Measurements from ENCODE around the gene MFN2.
A peak's percentile ranks its signal among the peaks of the same experiment; 100 is the strongest.
"Not testable (repeated sequence)": the region's sequence is repeated elsewhere in the genome, so short reads cannot be mapped to it uniquely, and the experiment has no call there.

Gene MFN2

DNA sequence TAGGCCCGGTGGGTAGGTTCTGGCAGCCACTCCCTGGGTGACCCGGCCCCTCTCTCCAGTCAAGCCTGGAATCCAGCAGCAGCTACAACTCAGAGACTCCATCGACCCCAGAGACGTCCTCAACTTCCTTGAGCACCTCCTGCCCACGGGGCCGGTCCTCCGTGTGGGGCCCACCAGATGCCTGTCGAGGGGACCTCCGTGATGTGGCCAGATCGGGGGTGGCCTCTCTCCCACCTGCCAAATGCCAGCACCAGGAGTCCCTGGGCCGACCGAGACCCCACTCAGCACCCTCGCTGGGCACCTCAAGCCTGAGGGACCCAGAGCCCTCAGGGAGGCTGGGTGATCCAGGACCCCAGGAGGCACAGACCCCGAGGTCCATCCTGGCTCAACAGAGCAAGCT, 41.8 kb downstream of the MFN2 start:
- DNase-seq (ENCODE audit: low spot score), result no peak

DNA sequence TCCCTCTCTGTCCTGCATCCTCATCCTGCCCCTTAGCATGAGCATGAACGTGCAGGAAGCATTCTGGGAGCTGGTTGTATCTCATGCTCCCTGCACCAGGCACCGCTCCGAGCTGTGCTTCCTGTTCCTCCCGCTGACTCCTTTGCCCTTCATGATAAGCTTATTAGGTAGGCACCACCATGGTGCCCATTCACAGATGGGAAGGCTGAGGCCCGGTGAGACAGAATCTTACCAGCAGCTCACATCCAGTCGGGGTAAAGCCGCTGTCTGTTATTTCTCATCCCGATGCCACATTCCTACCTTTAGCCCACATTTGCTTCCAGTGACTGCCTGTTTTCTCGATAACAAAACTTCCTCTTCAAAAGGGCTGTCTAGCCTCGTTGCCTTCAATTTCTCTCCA, 46.3 kb downstream of the MFN2 start:
- no peak for DNase-seq (ENCODE audit: low spot score)

DNA sequence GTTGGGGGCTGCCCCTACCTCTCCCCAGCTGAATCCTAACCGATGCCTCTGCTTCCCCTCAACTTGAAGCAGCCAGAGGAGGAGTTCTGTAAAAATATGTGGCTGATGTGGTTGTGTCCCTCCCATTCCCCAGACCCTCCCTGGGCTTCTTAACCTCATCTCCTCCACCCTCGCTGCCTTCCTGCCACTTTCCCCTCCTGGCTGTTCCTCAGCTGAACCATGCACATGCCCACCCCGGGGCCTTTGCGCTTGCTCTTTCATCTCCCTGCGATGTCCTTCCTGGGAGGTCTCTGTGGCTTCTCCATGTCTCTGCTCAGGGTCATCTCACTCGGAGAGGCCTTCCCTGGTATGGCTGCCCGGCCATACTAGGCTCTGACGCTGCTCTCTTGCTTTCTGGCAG, 48.0 kb downstream of the MFN2 start:
- no peak for DNase-seq (ENCODE audit: low spot score)

DNA sequence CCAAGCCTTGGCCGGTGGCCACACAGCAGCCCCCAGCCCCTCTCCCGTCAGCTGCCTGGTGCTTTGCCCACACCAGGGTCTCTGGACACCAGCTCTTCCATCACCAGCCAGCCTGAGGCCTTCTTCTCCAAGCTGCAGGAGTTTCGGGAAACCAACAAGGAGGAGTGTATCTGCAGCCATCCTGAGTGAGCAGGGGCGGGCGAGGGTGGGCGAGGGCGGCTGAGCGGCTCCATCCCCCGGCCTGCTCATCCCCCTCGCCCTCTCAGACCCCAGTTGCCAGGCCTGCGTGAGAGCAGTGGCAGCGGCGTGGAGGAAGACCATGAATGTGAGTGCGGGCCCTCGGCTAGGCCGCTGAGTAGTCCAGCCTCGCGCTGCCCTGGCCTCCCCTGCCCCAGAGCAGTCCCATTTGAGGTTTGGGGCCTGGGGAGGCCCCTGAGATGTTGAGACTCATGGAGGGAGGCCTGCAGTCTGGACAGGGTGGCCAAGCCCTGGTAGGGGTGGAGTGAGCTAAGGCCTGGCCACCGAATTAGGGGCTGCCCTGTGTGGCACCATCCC, 48.8 kb downstream of the MFN2 start:
- no peak for DNase-seq (ENCODE audit: low spot score)

DNA sequence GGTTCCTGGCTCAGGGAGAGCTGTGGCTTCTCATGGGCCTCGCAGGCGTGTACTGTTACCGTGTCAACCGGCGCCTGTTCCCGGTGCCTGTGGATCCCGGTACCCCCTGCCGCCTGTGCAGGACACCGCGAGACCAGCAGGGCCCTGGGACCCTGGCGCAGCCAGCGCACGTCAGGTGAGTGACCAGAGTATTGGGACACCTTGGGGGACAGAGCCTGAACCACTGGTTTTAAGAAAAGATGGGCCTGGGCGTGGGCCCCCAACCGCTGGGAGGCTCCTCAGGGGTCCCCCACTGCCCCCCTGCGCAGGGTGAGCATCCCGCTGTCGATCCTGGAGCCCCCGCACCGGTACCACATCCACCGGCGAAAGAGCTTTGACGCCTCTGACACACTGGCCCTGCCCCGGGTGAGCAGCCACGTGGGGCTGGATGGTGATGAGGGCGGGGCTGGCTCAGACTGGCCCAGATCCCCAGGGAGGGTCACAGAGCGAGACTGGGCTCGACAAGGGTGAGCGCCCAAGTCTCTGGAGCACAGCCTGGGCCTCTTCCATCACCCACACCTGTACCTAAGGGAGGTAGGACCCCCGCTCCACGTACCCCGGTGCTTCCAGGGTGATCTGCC, 49.6 kb downstream of the MFN2 start:
- no peak for DNase-seq (ENCODE audit: low spot score)

DNA sequence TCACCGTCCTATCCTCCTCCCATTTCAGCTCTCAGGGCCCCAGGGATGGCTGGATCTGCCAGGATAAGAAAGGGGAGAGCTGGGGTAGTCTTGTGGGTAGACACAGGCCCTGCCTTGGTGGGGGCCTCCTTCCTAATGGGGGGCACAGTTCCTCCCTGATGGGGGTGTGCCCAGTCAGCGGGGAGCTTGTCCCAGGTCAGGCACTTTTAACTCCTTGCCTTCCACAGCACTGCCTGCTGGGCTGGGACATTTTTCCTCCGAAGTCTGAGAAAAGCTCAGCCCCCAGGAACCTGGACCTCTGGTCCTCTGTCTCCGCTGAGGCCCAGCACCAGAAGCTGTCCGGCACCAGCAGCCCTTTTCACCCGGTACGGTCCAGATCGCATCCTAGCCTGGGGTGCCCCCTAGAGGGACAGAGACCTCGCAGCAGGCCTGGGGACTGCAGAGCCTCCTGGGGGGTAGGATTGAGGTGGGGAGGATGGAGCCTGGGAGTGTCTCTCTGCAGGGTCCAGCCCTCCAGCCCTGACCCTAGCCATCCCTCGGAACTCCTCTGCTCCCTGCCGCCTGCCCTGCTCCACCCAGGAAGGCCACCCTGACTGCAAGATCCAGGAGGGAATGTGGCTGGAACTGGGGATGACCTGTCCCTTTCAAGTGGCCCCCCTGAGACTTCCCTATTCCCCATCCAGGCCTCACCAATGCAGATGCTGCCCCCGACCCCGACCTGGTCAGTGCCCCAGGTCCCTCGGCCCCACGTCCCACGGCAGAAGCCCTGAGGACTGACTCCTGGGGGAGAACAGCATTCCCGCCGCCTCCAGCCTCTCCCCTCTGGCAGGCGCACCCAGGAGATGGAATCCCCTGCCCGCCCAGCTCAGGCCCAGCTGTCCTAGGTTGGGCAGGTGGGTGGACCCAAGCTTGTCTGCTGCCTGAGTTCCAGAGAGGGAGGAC, 51.1 kb downstream of the MFN2 start:
- DNase-seq (ENCODE audit: low spot score), result no peak

DNA sequence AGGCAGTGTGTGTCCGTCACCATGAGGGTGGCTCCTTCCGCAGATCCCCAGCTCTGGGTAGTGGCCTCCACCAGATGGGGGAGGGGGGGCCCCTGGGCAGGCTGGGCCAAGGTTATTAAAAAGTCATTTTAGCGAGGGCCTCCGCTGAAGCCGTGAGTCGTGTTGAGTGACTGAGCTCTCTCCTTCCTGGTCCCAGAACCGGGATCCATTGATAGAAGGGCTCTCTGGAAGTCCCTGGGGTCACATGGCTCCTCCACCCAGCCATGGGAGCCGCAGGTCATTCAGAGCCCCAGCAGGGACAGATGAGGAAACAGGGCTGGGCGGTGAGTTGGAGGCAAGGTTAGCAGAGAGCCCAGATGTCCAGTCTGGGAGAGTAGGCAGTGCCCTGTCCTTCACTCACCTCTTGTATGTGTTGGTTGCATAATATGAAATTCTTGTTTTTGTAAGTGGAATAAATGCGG, 51.9 kb downstream of the MFN2 start:
- no peak for DNase-seq (ENCODE audit: low spot score)

DNA sequence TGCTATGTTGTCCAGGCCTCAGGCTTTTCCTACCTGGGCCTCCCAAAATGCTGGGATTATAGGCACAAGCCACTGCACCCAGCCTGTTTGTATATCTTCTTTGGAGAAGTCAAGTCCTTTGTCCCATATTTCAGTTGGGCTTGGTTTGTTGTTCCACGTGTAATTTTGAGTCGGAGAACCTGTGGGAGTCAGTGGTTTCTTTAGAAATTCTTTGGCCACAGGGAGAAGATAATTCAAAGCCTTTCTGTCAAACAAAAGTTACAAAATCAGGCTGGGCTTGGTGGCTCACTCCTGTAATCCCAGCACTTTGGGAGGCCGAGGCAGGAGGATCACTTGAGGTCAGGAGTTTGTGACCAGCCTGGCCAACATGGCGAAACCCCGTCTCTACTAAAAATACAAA, 53.2 kb downstream of the MFN2 start:
- not testable (repeated sequence) for DNase-seq (ENCODE audit: low spot score)

DNA sequence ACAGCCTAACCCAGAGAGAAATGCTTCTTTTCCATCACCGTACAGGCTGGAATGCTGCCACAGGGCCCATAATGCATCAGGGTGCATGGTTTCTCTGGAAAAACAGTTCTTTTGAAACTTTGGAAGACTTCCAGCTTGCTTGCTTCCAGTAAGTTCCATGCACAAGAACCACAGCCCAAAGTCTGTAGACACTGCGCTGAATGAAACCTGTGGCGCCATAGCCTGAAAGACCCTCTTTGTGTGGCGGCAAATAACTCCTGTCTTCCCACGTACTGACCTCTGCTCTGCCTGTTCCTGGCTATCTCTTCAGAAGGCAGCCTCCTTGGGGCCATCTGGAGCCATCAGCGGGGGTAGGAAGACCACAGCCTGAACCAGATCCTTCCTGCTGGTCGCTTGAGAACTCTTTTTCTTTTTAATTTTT, 54.1 kb downstream of the MFN2 start:
- DNase-seq (ENCODE audit: low spot score), result no peak

DNA sequence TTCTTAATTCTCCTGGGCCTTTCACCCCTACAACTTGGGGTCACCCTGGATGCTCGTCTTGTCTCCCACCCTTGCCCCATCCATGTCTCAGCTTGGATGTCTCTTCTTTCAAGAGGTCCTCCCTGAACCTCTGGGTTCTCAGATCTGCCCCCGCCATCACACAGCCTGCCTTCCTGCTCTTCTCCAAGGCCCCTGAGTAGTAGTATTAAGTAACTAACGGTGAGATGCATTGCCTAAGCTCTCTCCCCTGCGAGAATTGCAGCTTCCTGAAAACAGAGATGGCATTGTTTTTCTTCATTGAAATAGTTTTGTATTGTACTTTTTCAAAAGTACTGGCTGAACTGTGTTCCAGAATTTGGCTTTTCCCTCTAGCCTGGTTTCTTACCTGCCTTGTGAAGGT, 55.1 kb downstream of the MFN2 start:
- DNase-seq (ENCODE audit: low spot score), result no peak

DNA sequence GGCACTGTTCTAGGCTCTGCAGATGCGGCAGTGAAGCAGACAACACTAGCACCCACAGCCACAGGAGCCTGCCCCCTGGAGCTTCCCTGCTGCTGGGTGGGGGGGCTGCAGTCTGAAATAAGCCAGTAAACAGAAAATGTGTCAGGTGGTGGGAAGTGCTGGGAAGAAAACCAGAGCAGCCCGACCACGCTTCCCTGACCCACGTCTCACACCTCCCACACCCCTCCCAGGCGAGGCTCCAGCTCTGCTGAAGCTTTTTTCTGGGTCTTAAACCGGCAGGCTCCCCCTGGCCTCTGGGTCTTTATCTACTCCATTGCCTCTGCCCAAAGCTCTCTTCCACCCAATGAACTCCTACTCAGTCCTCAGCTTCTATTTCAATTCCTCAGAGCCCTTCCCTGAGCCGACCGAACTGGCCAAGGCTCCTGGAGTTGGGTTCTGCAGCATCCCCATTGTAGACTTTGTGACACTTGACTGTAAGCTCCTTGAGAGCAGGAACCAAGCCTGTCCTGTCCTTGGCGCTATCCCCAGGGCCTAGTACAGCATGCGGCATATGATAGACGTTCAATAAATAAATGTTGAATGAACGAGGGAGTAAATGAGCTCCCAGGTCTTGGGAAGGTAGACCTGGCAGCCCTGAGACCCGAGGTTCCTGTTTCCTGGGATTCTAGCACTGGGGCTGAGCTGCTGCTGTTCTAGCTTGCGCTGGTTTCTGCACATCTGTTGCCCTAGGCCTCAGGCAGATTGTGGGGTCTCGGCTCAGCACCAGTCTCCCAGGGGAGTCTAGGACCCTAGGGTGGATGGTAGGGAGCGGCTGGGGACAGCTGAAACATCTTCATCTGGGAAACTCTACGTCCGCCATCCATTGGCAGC, 57.5 kb downstream of the MFN2 start:
- DNase-seq (ENCODE audit: low spot score), result no peak

DNA sequence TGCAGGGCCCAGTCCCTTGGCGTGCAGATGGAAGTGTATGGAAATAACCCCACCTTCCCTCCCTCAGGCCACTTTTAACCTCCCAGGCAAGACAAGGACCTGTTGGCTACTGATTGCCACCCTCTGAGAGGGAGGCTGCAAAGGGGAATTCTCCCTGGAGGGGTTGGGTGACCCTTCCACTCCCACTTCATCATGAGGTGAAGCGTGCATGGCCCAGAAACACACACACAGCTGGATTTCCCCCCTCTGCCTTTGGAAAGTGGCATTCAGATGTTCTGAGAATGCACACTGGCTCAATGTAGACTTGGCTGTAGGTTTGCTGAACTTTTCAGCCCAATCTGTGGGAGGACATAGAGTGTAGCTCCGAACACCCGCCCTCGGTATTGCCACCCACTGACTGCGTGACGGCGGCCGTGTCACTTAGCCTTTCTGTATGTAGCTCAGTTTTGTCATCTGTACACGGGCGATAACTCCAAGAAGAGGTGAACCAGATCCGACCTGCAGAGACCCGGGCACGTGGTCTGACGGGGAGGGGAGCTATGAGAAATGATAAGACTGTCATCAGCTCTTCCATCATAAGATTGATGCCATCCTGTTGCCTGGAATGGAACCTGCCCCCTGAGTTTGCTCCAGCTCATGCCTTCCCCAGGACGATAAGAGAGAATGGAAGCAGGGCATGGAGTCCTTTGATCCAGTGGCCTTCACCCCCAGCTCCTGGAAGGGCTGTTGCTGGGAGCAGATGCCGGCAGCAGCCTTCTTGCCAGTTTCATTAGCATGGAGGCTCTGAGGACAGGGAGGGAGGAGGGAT, 58.3 kb downstream of the MFN2 start:
- peak; percentile 56 for DNase-seq (ENCODE audit: low spot score)

DNA sequence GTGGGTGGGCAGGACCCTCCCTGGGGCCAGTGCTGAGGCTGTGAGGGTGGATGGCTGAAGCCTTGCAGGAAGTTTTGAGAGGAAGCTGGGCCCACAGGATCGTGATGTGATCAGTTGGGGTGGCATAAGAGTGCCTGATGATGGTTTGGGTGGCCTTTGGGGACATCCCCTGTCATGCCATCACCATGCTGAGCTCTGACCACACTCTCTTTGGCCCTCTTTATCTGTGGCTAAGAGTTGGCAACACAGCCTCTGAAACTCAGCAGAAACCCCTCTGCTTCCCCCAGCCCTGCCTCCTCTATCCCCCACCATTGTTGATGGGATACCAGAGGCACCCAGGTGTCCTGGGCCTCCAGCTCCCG, 58.9 kb downstream of the MFN2 start:
- DNase-seq (ENCODE audit: low spot score), result no peak

DNA sequence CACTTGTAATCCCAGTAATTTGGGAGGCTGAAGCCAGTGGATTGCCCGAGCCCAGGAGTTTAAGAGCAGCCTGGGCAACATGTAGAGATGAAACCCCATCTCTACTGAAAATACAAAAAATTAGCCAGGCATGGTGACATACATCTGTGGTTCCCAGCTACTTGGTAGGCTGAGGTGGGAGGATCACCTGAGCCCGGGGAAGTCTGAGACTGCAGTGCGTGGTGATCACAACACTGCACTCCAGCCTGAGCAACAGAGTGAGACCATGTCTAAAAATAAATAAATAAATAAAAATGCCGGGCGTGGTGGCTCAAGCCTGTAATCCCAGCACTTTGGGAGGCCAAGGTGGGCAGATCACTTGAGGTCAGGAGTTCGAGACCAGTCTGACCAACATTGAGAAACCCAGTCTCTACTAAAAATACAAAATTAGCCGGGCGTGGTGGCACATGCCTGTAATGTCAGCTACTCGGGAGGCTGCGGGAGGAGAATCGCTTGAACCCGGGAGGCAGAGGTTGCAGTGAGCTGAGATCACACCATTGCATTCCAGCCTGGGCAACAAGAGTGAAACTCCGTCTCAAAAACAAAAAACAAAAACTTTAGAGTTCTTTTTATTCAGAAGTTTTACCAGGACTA, 59.7 kb downstream of the MFN2 start:
- DNase-seq (ENCODE audit: low spot score), result not testable (repeated sequence)

DNA sequence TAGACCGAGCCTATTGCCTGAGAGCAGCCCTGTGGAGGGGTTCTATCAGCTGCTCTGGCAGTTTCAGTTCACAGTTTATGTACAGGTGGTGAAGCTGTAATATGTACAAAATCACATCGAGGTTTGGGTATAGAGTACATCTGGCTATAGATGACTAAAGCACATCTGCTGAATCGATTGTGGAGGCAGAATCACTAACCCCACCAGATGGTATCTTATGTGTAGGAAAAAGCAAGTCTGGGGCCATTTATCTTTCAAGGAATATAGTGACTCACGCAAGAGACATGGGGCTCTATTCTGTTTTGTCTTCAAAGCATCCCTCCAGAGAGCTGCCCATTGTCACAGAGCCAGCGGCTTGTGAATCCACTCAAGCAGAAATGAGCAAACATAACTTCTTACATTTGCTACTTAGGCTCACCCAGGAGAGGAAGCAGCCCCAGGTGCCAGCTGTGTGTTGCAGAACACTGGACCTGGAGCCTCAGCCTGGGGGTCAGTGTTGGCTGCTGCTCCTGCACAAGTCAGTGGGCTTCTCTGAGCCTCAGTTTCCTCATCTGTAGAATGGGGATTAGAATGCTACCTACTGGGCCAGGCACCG, 60.3 kb downstream of the MFN2 start:
- DNase-seq (ENCODE audit: low spot score), result no peak

DNA sequence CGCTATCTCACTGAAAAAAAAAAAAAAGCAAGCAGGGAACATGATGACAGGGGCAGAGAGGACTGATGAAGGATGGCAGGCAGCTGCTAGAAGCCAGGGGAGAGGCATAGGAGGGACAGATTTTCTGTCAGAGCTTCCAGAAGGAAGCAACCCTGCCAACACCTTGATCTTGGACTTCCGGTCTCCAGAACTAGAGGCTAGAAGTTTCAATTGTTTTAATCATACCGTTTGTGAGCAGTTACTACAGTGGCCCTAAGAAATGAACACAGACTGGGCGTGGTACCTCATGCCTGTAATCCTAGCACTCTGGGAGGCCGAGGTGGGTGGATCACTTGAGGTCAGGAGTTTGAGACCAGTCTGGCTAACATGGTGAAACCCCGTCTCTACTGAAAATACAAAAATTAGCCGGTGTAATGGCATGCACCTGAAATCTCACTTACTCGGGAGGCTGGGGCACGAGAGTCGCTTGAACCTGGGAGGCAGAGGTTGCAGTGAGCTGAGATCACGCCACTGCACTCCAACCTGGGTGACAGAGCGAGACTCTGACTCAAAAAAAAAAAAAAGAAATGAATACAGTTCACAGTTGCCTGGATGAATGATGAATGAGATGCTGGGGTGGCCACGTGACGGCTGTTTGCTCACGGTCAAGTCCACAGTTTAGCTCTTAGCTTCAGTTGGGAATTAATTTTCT, 64.1 kb downstream of the MFN2 start:
- not testable (repeated sequence) for DNase-seq (ENCODE audit: low spot score)

DNA sequence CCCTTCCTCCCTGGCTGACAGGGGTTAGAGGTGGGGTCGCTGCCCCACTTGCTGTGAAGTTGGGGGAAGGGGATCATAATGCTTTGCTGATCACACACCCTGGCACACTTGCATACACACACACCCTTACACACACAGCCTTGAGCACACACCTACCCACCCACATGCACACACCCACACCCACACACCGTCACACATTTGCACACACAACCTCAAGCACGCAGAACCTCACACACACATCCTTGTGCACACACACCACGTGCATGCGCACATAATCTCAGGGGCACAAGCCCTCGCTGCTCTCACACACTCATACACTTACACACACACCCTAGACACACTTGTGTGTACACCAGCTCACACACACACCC, 66.5 kb downstream of the MFN2 start:
- DNase-seq (ENCODE audit: low spot score), result no peak

DNA sequence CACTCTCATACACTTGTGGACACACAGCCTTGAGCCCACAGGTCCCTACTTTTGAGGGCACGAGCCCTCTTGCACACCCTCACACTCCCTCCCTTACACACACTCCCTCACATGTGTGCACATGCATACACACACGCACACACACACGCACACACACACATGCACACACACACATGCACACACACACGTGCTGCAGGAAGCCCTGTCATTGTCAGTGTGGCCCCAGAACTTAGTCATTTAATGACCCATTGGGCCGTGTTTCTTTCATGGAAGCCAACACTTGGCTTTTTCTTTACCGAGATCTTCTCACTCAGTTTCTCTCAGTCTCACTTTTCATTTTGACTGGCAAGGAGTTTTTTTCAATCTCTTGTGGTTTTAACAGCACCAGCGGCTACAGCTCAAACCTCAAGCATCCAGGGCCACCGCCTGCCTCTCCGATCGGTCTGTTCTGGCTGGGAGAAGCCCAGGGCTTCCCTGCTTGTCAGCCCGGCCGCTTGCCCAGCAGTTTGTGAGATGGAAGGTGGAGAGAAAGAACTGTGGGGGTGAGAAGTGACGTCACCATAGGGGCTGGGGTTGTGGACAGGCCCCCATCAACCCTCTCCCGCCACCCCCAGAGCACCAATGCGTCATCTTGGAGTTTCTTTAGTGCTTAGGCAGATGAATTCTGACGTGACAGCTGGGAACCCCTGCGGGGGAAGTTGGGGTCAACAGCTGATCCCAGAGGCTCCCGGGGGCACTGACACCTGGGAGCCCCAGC, 67.1 kb downstream of the MFN2 start:
- DNase-seq (ENCODE audit: low spot score), result no peak

DNA sequence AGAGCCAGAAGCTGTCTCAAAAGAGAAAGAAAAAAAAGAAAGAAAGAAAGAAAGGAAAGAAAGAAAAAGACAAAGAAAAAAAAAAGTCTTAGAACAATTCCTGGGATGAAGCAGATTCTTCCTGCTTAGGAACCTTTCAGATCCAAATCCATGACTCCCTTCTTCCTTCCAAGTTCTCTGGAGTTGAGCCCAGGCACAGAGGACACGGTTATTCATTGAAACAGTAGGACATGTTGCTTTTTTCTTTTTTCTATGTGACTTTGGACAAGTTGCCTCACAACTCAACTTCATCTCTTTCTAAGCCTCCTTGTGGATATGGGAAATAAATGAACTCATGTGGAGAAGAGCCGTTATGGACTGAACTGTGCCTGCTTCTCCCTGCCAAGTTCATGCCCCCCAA, 68.1 kb downstream of the MFN2 start:
- no peak for DNase-seq (ENCODE audit: low spot score)

Measured in putamen (tissue), 1 donor.